Measurements from ENCODE around the gene C1QTNF4.
"Not testable (repeated sequence)": the region's sequence is repeated elsewhere in the genome, so short reads cannot be mapped to it uniquely, and the experiment has no call there.

The C1QTNF4 gene

GRCh38 chr11:47564933-47565339 lies 29.3 kb downstream of the C1QTNF4 start:
- DNase-seq = no peak

- DNase-seq = not testable (repeated sequence)
These were observed 29.8 kb downstream of the C1QTNF4 start for GRCh38 chr11:47564366-47564765.

- DNase-seq = not testable (repeated sequence)
These were observed 31.8 kb downstream of the C1QTNF4 start for GRCh38 chr11:47562393-47562792.

GRCh38 chr11:47560426-47560825 lies 33.8 kb downstream of the C1QTNF4 start:
- peak; percentile 43 for DNase-seq

GRCh38 chr11:47558695-47559094 lies 35.5 kb downstream of the C1QTNF4 start:
- no peak for DNase-seq

- not testable (repeated sequence) for DNase-seq
These were observed 37.2 kb downstream of the C1QTNF4 start for GRCh38 chr11:47557004-47557403.

- no peak for DNase-seq
These were observed 40.8 kb downstream of the C1QTNF4 start for GRCh38 chr11:47553406-47553743.

- DNase-seq = peak; percentile 94
These were observed 41.4 kb downstream of the C1QTNF4 start, which contains the start of gene CELF1 for GRCh38 chr11:47552566-47553405. CELF1 (minus strand) TSS chr11:47553132; CDS start chr11:47499523, 53,609 bp downstream.

GRCh38 chr11:47552056-47552565 lies 42.1 kb downstream of the C1QTNF4 start:
- DNase-seq = peak; percentile 62

GRCh38 chr11:47551086-47551485 lies 43.1 kb downstream of the C1QTNF4 start:
- DNase-seq = peak; percentile 54

GRCh38 chr11:47550288-47551047 lies 43.7 kb downstream of the C1QTNF4 start:
- peak; percentile 71 for DNase-seq

- DNase-seq = not testable (repeated sequence)
These were observed 47.9 kb downstream of the C1QTNF4 start for GRCh38 chr11:47546274-47546673.

- DNase-seq = no peak
These were observed 48.9 kb downstream of the C1QTNF4 start for GRCh38 chr11:47545298-47545697.

GRCh38 chr11:47541070-47541469 lies 53.1 kb downstream of the C1QTNF4 start:
- DNase-seq = no peak

- no peak for DNase-seq
These were observed 54.6 kb downstream of the C1QTNF4 start for GRCh38 chr11:47539681-47540039.
